Urinary bladder (tissue), 4 donors: Measurements from ENCODE around the gene SIMC1. TPM values are rescaled to one million over a fixed set of nuclear protein-coding genes. Genes with fewer than 3 reads are reported as not detected.
"Not testable (repeated sequence)": the region's sequence is repeated elsewhere in the genome, so short reads cannot be mapped to it uniquely, and the experiment has no call there.

Source experiments
- DNase-seq: peaks from one replicate; pipeline ENCODE4 v3.0.0-alpha.2; 2015; ENCODE audit errors: extremely low spot score
- H3K27ac ChIP-seq: one replicate; pipeline ENCODE4 v1.5.1; 2013; ENCODE audit warnings: low read depth, mild to moderate bottlenecking, moderate library complexity
- H3K36me3 ChIP-seq: one replicate; pipeline ENCODE4 v1.6.1; 2013; ENCODE audit warnings: mild to moderate bottlenecking, moderate library complexity; ENCODE audit not compliant: insufficient read depth
- H3K4me1 ChIP-seq: one replicate; pipeline ENCODE4 v1.6.1; 2013; ENCODE audit warnings: mild to moderate bottlenecking, moderate library complexity; ENCODE audit not compliant: insufficient read depth
- H3K4me3 ChIP-seq: one replicate; pipeline ENCODE4 v1.5.1; 2013; ENCODE audit warnings: low read depth, low read length
- WGBS: extraction: QIAGEN DNeasy Blood & Tissue Kit; methylation state at CpG from one replicate; pipeline ENCODE4 v1.1.7; 2013; 5-methylcytosine and 5-hydroxymethylcytosine counted together
- polyA plus RNA-seq: library from polyadenylated mRNA; stranded (reverse); fragments of 200-250 nt; gene quantifications from one replicate; pipeline ENCODE4 v1.2.3, GENCODE V29; 2013
- total RNA-seq: library from RNA; depleted of rRNA; stranded (reverse); fragments of >200 nt; gene quantifications from one replicate; pipeline ENCODE4 v1.2.3, GENCODE V29; 2014
- donor health status: healthy with polysubstance abuse.
- donor health status: healthy.

Gene SIMC1
- total and polyA plus RNA-seq, 2 donors, result 11.7 to 13.5 TPM

DNA sequence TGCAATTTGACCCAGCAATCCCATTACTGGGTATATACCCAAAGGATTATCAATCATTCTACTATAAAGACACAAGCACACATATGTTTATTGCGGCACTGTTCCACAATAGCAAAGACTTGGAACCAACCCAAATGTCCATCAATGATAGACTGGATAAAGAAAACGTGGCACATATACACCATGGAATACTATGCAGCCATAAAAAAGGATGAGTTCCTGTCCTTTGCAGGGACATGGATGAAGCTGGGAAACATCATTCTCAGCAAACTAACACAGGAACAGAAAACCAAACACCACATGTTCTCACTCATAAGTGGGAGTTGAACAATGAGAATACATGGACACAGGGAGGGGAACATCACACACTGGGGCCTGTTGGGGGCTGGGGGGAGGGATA is 39.9 kb upstream of the SIMC1 start:
- not testable (repeated sequence) for H3K36me3 ChIP-seq, H3K4me1 ChIP-seq, DNase-seq, H3K27ac ChIP-seq, H3K4me3 ChIP-seq
- WGBS, result 80% methylated on average over 2 of the region's 2 CpGs

DNA sequence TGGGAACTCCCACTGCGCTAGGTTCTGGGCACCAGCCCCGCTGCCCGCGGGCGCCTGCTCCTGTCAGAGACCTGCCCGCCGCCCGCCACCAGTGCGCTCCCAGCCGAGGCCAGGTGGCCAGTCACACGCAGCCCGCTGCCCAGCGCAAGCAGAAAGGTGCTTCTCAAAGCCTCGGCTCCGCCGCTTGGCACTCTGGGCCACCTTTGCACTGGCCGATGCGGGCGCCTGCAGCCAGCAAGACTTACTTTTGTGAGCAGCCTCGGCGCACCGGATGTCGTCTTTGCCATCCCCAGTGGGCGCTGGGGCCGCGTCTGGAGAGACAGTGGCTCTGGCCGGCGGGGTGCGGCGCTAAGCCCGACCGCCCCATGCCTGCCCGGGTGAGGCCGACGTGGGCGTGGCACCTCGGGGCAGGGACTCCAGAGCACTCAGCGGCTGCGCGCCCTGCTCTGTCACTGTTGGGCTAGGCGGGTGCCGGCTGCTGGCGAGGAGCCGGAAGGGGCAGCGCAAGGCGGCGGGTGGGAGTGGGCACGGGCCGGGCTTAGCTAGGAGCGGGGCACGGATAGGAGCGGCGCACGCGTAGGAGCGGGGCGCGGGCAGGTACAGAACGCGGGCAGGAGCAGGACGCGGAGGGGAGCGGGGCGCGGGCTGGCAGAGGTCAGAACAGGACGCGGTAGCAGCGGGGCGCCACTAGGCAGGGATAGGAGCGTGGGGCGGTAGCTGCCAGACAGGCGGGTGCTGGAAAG is 39.1 kb upstream of the SIMC1 start:
- not testable (repeated sequence) for H3K36me3 ChIP-seq, DNase-seq, H3K4me1 ChIP-seq, H3K27ac ChIP-seq
- 3% methylated on average over 63 of the region's 72 CpGs for WGBS
- H3K4me3 ChIP-seq, result peak overlapping the region; percentile 14

DNA sequence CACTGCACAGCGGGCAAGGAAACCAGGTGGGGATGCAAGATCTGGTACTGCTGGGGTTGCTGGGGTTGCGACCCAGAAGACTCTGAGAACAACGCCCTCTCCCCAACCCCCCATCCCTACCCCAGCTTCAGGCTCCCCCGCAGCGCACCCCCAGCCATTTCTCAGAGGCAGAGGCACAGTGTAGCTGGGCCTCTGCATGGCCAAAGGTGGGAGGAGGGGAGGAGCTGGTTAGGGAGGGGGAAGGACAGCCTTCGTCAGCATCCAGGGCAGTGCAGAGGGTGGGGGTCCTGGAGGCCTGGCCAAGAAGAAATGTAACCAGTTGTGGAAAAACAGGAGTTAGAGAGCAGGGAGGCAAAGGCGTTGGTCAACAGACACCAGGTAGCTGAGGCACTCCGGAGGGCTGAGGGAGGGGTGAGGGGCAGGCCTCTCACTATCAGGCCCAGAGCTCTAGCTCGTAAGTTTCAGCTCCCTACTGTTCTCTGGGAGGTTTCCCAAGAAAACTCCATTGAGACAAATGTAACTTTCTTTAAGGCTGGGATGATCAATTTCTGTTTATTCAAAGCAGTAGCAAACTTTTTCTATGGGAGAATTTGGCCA is 38.3 kb upstream of the SIMC1 start:
- not testable (repeated sequence) for H3K27ac ChIP-seq, H3K4me3 ChIP-seq, DNase-seq, H3K36me3 ChIP-seq, H3K4me1 ChIP-seq
- WGBS, result 25% methylated on average over 9 of the region's 9 CpGs

DNA sequence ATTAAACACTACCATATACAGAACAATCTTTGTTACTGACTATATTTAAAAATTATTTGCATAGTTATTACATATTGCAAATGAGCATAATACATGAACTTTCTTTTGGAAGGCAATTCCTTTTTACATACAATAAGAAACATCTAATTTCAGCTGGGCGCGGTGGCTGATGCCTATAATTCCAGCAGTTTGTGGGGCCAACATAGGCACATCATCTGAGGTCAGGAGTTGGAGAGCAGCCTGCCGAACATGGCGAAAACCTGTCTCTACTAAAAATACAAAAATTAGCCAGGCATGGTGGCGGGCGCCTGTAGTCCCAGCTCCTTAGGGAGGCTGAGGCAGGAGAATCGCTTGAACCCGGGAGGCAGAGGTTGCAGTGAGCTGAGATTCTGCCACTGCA is 36.4 kb upstream of the SIMC1 start:
- H3K4me1 ChIP-seq, result no peaks in the 10 kb centered on the region
- H3K27ac ChIP-seq, result no peak overlapping the region
- 95% methylated on average over 8 of the region's 8 CpGs for WGBS
- H3K36me3 ChIP-seq, result no peaks in the 10 kb centered on the region
- DNase-seq, result no peak
- no peak overlapping the region for H3K4me3 ChIP-seq

DNA sequence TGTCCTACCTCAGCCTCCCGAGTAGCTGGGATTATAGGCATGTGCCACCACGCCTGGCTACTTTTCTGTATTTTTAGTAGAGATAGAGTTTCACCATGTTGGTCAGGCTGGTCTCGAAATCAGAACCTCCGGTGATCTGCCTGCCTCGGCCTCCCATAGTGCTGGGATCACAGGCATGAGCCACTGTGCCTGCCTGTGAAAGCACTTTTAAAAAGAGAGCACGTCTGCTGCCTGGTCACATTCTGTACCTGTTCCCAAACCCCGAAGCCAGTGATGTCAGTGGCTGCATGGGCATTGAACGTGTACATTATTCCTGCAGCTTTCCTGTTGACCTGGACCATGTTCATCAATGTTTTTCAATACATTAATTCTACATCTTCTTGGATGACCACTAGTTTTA is 35.1 kb upstream of the SIMC1 start:
- no peaks in the 10 kb centered on the region for H3K4me1 ChIP-seq
- WGBS, result 79% methylated on average over 8 of the region's 8 CpGs
- H3K27ac ChIP-seq, result no peak overlapping the region
- DNase-seq, result no peak
- no peaks in the 10 kb centered on the region for H3K36me3 ChIP-seq
- H3K4me3 ChIP-seq, result no peak overlapping the region

DNA sequence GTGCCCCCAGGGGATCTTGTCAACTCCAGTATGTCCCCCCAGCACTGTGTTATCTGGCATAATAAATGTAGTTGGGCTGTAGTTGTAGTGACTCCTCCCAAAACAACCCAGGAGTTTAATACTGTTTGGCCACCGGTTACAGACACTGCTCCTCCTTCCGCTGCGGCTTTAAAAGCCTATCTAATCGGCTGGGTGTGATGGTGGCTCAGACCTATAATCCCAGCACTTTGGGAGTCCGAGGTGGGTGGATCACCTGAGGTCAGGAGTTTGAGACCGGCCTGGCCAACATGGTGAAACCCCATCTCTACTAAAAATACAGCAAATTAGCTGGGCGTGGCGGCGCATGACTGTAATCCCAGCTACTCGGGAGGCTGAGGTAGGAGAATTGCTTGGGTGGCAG is 34.7 kb upstream of the SIMC1 start:
- H3K36me3 ChIP-seq, DNase-seq, H3K4me3 ChIP-seq, H3K27ac ChIP-seq, H3K4me1 ChIP-seq: not testable (repeated sequence)
- 73% methylated on average over 10 of the region's 10 CpGs for WGBS

DNA sequence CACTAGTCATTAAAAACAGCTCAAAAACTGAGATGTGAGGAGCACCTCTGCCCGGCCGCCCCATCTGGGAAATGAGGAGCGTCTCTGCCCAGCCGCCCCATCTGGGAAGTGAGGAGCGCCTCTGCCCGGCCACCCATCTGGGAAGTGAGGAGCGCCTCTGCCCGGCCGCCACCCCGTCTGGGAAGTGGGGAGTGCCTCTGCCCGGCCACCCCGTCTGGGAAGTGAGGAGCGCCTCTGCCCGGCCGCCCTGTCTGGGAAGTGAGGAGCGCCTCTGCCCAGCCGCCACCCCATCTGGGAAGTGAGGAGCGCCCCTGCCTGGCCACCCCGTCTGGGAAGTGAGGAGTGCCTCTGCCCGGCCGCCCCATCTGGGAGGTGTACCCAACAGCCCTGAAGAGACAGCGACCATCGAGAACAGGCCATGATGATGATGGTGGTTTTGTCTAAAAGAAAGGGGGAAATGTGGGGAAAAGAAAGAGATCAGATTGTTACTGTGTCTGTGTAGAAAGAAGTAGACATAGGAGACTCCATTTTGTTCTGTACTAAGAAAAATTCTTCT is 23.7 kb upstream of the SIMC1 start:
- not testable (repeated sequence) for H3K36me3 ChIP-seq, DNase-seq, H3K4me3 ChIP-seq, H3K4me1 ChIP-seq, H3K27ac ChIP-seq
- 89% methylated on average over 23 of the region's 23 CpGs for WGBS

DNA sequence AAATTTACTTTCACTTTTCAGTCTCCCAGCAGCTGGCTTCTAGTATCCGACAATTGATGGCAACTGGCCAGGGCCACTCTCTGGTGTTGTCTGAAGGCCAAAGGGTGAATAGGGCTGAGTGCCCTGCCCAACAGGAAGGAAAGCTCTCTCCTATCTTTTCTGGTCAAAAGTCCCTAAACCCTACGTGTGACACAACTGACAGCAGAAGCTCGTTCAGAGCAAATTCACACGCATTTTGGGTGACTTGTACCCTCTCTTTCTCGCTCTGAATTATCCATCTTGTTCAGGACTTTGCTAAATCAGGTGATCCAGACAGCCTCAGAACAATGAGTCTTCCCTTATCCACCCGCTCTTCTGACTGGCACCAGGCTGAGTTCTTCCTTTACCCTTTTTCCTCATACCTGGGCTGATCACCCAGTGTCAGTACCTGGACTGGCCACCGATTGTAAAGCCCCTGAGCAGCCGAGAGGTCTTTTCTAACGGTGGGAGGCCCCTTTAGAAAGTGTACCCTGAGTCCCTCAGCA is 21.8 kb upstream of the SIMC1 start:
- H3K4me1 ChIP-seq, DNase-seq, H3K27ac ChIP-seq, H3K4me3 ChIP-seq, H3K36me3 ChIP-seq: not testable (repeated sequence)
- WGBS, result 52% methylated on average over 9 of the region's 9 CpGs

DNA sequence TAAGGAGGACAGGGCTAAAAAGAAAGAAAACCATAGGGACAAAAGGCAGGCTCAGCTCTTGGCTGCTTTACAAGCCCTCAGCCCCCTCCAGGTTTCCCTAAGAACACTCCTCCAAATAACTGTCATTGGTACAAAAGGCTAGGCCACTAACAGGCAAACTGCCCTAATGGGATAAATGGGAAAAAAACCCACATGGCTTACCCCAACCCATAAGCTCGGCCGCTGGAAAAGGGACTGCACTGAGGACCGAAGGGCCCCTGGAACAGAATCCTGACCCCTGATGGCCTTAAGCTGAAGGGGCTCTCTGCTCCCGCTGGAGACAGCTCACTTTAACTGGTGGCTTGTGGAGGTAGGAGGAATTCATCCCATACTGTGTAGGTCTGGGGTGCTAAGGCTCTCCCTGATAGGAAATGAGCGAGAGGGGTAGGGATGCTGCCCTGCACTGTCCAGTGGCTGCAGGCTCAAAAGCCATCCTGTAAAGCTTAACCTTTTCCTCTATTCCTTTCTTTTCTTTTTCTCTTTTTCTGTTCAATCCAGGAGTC is 21.0 kb upstream of the SIMC1 start:
- 33% methylated on average over 5 of the region's 5 CpGs for WGBS
- not testable (repeated sequence) for H3K4me3 ChIP-seq, H3K27ac ChIP-seq, DNase-seq, H3K4me1 ChIP-seq, H3K36me3 ChIP-seq

DNA sequence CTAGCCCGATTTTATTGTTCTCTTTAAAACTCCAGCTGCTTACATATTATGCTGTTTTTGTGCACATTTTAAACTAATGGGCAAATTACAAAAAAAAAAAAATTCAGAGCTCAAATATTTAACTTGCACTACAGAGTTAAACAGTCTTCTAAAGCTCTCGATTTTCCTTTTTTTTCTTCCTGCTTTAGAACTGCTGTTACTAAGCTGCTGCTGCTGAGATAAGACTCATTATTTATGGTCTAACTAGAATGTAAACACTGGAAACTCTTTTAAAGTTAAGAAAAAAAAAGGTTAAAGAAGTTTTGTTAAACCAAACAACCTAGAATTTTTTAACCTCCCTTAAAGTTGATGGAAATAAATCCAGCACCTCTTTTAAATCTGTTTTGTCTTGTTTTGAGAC is 20.5 kb upstream of the SIMC1 start:
- not testable (repeated sequence) for H3K36me3 ChIP-seq, H3K4me3 ChIP-seq, H3K4me1 ChIP-seq, DNase-seq, H3K27ac ChIP-seq
- WGBS, result 11% methylated on average over 2 of the region's 2 CpGs

DNA sequence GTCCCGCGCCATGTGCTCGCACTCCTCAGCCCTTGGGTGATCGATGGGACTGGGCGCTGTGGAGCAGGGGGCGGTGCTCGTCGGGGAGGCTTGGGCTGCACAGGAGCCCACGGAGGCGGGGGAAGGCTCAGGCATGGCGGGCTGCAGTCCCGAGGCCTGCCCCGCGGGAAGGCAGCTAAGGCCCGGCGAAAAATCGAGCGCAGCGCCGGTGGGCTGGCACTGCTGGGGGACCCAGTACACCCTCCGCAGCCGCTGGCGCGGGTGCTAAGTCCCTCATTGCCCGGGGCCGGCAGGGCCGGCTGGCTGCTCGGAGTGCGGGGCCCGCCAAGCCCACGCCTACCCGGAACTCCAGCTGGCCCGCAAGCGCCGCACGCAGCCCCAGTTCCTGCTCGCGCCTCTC is 16.2 kb upstream of the SIMC1 start:
- not testable (repeated sequence) for H3K4me3 ChIP-seq, DNase-seq, H3K4me1 ChIP-seq, H3K27ac ChIP-seq, H3K36me3 ChIP-seq
- WGBS, result 97% methylated on average over 34 of the region's 38 CpGs

DNA sequence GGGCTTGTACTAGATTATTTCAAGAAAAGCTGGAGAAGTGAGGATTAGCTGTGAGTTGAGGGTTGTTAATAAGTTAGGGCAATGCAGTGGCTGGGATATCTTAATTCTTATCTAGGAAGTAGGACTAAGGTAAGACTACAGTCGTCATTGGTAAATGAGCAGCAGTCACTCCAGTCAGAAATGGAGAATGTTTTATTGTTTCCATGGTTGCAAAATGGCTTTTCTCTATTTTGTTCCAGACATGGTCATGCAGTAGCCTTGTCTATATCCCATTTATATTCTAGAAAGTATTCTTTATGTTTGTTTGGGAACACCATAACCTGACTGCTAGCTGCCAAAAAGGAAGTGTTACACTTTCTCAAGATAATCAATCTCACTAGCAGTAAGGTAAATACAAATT is 9.9 kb upstream of the SIMC1 start:
- not testable (repeated sequence) for H3K4me3 ChIP-seq, H3K4me1 ChIP-seq, DNase-seq, H3K27ac ChIP-seq, H3K36me3 ChIP-seq
- 47% methylated on average over 1 of the region's 1 CpG for WGBS

DNA sequence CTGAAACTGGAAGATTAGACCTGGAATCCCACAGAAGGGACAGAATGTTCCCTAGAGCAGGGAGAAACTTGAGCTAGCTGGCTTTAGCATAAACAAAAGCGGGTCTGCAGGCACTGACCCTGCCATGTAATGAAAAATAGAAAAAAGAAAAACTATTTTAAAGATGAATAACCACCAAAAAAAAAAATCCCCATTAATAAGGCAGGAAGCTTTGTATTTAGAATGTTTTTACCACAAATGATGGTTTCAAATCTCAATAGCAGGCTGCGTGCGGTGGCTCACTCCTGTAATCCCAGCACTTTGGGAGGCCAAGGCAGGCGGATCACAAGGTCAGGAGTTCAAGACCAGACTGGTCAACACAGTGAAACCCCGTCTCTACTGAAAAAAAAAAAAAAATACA is 5.0 kb upstream of the SIMC1 start:
- not testable (repeated sequence) for H3K4me1 ChIP-seq, H3K27ac ChIP-seq, DNase-seq, H3K4me3 ChIP-seq, H3K36me3 ChIP-seq
- WGBS, result 73% methylated on average over 5 of the region's 5 CpGs

DNA sequence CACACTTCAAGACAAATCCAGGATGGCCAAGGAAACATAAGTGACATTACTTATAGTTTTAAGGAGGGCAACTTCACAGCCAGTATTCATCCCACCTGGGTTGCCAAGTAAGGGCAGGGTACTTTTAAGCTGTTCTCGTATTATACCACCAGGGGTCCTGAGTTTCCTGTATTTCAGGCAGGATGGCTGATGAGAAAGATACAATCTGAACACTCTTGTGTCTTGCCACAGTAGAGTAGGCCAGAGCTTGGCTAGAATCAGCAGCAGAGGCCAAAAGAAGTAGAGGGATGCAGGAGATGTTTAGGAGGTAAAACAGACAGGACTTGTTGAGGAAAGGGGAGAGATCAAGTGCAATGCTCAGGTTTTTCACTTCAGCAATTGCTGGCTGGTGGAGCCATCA is 3.1 kb upstream of the SIMC1 start:
- H3K4me1 ChIP-seq, H3K36me3 ChIP-seq, DNase-seq, H3K27ac ChIP-seq, H3K4me3 ChIP-seq: not testable (repeated sequence)
- WGBS, result 11% methylated on average over 1 of the region's 1 CpG
